ENCODE measurements around the gene GTF2I. TPM values are rescaled to one million over a fixed set of nuclear protein-coding genes. Genes with fewer than 3 reads are reported as not detected.

Gene GTF2I
- total RNA-seq, 6 donors from 2014 or later: 138 to 506 (median 219) TPM

DNA sequence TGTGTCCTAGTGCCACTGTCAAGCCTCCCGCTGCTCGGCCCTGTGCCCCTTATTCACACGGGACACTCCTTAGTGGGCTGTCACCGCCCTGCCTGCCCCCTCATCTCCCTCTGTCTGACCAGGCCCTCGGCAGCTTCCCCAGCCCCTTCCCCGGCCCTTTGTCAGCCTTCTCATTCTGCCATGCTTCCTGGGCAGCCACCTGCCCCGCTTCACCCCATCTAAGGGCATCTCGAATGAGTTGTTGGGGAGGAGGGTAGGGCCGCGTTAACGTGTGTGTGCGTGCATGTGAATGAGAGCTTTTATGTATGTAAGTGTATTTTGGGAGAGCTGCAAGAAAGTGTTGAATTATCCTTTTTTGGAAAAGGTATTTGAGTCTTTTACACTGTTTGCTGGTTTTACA, 49.7 kb downstream of the GTF2I start:
- no peak for ATAC-seq (ENCODE audit: low FRiP score in 2 of 2)
- DNase-seq: no peak
- peaks cover 23 to 92% (median 74%) of the 10 kb centered on the region in 4 donors for H3K36me3 ChIP-seq

DNA sequence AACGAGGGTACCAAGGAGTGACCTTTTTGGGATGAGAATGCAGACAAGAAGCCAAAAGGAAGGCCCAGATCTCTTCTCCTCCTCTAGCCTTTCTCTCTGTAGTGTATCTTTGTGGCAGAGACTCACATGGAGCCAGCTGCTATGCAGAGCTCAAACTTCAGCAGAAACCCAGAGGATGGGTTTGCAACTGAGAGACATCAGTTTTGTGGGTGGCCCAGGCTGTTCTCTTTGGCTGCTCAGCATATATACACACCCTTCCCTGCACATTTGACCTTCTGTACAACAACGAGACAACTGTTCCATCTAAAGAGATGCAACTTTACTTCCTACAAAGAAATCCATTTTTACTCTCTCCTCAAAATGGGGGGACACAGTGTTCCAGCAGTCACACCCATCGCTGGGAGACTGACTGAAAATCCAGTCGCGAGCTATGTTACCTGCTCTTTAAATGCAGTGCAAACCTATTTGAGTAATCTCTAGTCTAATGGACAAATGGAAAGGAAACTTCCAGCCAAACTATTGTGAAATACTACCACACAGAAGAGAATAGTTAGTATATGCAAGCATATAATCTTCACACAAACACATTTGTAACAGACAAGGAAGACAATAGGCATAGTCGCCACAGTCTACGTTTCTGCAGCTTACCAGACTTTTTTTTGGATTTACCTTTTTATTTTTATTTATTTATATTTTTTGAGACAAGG, 51.2 kb downstream of the GTF2I start:
- 78 to 82% methylated on average over 7 of the region's 7 CpGs for WGBS, 2 donors
- DNase-seq: no peak
- Histone ChIP-seq H3K9me3 (peaks cover 0 to 7% (median 1%) of the 10 kb centered on the region in 4 donors), H3K36me3 (peaks cover 20 to 98% (median 69%) of the 10 kb centered on the region in 4 donors), H3K27ac (no peak overlapping the region), H3K27me3 (no peaks in the 10 kb centered on the region), H3K4me1 (no peaks in the 10 kb centered on the region), H3K4me3 (no peak overlapping the region)
- no peak for ATAC-seq (ENCODE audit: low FRiP score in 2 of 2)
- TF ChIP-seq EP300 (IDR thresholded peaks at IDR 0.05) (no peak), POLR2A (IDR thresholded peaks at IDR 0.05) (no peak), POLR2AphosphoS5 (IDR thresholded peaks at IDR 0.05) (no peak)
- TF ChIP-seq, protein P1, sequence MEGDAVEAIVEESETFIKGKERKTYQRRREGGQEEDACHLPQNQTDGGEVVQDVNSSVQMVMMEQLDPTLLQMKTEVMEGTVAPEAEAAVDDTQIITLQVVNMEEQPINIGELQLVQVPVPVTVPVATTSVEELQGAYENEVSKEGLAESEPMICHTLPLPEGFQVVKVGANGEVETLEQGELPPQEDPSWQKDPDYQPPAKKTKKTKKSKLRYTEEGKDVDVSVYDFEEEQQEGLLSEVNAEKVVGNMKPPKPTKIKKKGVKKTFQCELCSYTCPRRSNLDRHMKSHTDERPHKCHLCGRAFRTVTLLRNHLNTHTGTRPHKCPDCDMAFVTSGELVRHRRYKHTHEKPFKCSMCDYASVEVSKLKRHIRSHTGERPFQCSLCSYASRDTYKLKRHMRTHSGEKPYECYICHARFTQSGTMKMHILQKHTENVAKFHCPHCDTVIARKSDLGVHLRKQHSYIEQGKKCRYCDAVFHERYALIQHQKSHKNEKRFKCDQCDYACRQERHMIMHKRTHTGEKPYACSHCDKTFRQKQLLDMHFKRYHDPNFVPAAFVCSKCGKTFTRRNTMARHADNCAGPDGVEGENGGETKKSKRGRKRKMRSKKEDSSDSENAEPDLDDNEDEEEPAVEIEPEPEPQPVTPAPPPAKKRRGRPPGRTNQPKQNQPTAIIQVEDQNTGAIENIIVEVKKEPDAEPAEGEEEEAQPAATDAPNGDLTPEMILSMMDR (IDR thresholded peaks at IDR 0.05): no peak

More for the DNA sequence above, 49.7 kb downstream of the GTF2I start:
- TF ChIP-seq, protein P1 (IDR thresholded peaks at IDR 0.05): no peak
- TF ChIP-seq POLR2AphosphoS5 (IDR thresholded peaks at IDR 0.05) (no peak), EP300 (IDR thresholded peaks at IDR 0.05) (no peak)
- H3K9me3 ChIP-seq: no peaks in the 10 kb centered on the region
- no peaks in the 10 kb centered on the region for H3K27me3 ChIP-seq
- WGBS, 2 donors: 91 to 95% methylated on average over 12 of the region's 12 CpGs
- no peaks in the 10 kb centered on the region for H3K4me1 ChIP-seq
- H3K27ac ChIP-seq: no peak overlapping the region
- no peak overlapping the region for H3K4me3 ChIP-seq

DNA sequence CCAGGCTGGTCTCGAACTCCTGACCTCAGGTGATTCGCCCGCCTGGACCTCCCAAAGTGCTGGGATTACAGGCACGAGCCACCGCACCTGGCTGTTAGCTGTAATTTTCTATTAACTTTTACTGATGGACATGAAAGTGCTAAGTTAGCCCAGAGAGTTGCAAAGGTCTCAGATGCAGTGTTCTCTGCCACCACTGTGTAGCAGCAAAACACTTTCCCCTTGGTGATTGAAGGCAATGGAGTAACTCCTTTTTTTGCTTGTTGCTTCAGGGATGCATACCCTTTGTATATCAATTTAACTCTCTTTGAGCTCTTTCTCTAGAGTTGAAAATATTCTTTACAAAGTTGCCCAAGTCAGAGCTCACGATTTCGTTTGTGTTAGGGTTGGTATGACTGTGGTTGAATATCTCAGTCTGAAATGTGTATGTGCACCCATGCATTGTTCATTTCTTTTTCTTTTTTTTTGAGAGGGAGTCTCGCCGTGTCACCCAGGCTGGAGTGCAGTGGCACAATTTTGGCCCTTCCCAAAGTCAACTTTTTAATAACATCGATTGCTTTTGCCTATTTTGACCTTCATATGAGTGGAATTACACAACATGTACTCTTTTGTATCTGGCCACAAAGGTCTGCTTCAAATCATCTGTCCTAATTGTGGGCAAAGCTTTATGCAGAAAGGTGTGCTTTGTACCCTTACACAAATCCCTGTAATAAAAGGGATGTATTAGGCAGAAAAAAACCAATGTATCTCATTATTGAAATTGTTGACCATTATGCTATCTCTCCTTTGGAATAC, 52.6 kb downstream of the GTF2I start:
- DNase-seq (no peak), ATAC-seq (ENCODE audit: low FRiP score in 2 of 2) (no peak)
- Histone ChIP-seq H3K27me3 (no peaks in the 10 kb centered on the region), H3K36me3 (peaks cover 20 to 99% (median 64%) of the 10 kb centered on the region in 4 donors), H3K4me1 (no peaks in the 10 kb centered on the region), H3K27ac (no peak overlapping the region), H3K9me3 (peaks cover 0 to 9% (median 1%) of the 10 kb centered on the region in 4 donors), H3K4me3 (no peak overlapping the region)
- 92 to 98% methylated on average over 10 of the region's 10 CpGs for WGBS, 2 donors
- TF ChIP-seq, protein P1 (IDR thresholded peaks at IDR 0.05): peak in 1 of 6 experiments; percentile 10
- no peak for TF ChIP-seq EP300 (IDR thresholded peaks at IDR 0.05)

DNA sequence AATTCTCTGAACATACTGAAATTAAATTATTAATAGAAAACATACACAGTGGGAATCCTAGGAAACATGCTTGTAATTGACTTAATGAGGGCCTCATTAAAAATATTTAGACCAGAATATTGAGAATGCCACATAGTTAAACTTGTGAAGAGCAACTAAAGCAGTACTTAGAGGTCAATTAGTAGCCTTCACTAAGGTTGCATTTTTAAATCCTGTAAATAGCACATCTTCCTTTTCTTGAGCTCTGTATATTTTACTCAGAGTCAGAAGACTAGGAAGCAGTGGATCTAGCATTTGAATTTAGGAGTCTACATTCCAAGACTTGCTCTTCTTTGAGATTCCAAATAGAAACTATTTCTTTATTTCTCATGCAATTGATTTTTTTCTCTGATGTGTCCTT, 56.0 kb downstream of the GTF2I start:
- TF ChIP-seq, protein P1 (IDR thresholded peaks at IDR 0.05): no peak
- TF ChIP-seq POLR2AphosphoS5 (IDR thresholded peaks at IDR 0.05) (no peak), EP300 (IDR thresholded peaks at IDR 0.05) (no peak), POLR2A (IDR thresholded peaks at IDR 0.05) (no peak)
- Histone ChIP-seq H3K36me3 (peaks cover 14 to 99% (median 48%) of the 10 kb centered on the region in 4 donors), H3K27ac (no peak overlapping the region), H3K4me1 (no peaks in the 10 kb centered on the region), H3K27me3 (no peaks in the 10 kb centered on the region), H3K9me3 (peaks cover 0 to 9% (median 1%) of the 10 kb centered on the region in 4 donors), H3K4me3 (no peak overlapping the region)
- DNase-seq (no peak), ATAC-seq (ENCODE audit: low FRiP score in 2 of 2) (no peak)

All from upper lobe of left lung (tissue), 6 donors.